ENCODE data around the gene DNASE1L1.
A peak's percentile ranks its signal among the peaks of the same experiment; 100 is the strongest.

The DNASE1L1 gene

GRCh38 chrX:154369449-154370299, 39.4 kb downstream of the DNASE1L1 start:
- peak; percentile 41 to 56 for DNase-seq (ENCODE audit: low read depth in 1 of 2, low spot score in 1 of 2)

GRCh38 chrX:154368630-154369448, 40.2 kb downstream of the DNASE1L1 start:
- DNase-seq (ENCODE audit: low read depth in 1 of 2, low spot score in 1 of 2), result peak; percentile 78 to 88

GRCh38 chrX:154367474-154368308, 41.4 kb downstream of the DNASE1L1 start:
- no peak for DNase-seq (ENCODE audit: low read depth in 1 of 2, low spot score in 1 of 2)

- DNase-seq (ENCODE audit: low read depth in 1 of 2, low spot score in 1 of 2), result no peak
Observed at GRCh38 chrX:154366666-154367055, 42.4 kb downstream of the DNASE1L1 start.

DNA sequence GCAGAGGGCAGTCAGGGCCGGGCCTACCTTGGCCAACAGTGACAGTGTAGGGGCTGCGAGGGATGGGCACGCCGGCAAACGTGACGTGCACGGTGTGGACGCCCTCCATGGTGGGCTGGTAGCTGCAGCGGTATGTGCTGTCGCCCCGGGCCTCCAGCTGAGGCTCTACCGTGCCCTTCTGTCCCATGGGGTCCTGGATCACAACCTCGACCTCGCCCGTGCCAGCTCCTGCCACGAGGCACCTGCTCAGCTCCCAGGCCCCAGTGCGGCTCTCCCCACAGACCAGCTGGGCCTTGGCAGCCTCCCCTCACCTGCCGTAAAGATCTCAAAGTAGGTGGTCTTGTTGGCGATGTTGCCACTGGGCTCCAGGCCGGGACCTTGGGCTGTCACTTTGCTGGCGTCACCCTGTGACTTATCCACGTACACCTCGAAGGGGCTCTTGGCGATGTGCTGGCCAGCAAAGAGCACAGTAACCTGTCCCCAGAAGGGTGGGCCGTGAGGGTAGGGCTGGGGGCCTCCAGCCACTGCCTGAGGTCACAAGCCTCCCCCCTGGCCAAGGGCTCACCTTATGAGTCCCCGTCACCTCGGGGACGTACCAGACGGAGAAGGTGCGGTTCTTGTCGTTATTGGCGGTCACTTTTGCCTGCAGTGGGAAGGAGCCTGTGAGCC, 42.9 kb downstream of the DNASE1L1 start:
- no peak for DNase-seq (ENCODE audit: low read depth in 1 of 2, low spot score in 1 of 2)

DNA sequence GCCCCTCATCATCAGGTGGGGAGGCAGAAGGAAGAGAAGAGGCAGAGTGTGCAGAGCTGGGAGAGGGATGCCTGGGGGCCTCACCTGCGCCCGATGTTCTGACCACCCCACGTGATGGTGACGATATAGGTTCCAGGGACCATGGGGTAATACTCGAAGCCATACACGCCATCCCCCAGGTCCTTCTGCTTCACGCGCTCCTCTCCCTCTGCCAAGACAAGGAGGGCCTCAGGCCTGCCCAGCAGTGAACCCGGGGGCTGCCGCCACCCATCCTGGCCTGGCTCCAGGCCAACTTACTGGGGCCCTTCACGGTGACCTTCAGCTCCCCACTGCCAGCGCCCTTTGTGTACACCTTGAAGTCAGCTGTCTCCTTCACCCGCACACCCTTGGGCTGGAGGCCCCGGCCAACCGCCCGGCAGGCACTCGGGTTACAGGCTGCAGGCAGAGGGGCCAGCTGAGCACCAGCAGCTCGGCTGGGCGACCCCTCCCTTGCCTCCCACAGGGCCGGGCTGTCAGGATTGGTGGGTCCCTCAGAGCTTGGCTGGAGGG, 43.9 kb downstream of the DNASE1L1 start:
- DNase-seq (ENCODE audit: low read depth in 1 of 2, low spot score in 1 of 2), result no peak

DNA sequence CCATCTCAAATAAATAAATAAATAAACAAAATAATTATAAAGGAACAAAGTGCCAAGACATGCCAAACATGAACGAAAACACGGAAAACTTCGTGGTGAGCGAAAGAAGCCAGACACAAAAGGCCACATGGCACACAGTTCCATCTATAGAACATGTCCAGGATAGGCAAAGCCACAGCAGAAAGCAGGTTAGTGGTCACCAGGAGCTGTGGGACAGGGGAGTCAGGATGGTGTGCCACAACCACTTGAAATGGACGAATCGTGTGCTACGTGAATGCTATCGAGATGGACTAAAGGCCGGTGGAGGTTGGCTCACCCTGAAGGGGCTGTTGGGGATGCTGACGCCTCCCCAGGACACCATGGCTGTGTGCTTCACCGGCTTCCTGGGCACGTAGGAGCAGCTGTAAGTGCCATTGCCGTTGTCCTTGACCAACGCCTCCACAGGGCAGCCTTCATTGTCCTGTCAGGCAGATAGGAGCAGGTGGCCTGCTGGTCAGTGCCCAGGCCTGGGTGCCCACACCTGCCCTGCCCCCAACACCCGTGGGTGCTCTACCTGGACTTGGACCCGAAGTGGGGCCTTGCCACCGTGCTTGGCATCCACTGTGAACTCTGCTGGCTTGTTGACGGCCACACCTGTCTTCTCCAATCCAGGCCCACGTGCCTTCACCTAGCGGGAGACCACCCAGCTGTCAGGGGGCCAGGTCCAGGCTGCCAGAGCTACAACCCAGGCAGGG, 45.2 kb downstream of the DNASE1L1 start:
- no peak for DNase-seq (ENCODE audit: low read depth in 1 of 2, low spot score in 1 of 2)

- DNase-seq (ENCODE audit: low read depth in 1 of 2, low spot score in 1 of 2), result no peak
Observed at GRCh38 chrX:154362085-154362742, 46.8 kb downstream of the DNASE1L1 start.

- DNase-seq (ENCODE audit: low read depth in 1 of 2, low spot score in 1 of 2), result no peak
Observed at GRCh38 chrX:154360155-154360713, 48.8 kb downstream of the DNASE1L1 start.

GRCh38 chrX:154359362-154360154, 49.5 kb downstream of the DNASE1L1 start:
- DNase-seq (ENCODE audit: low read depth in 1 of 2, low spot score in 1 of 2), result no peak

GRCh38 chrX:154358829-154359228, 50.2 kb downstream of the DNASE1L1 start:
- no peak for DNase-seq (ENCODE audit: low read depth in 1 of 2, low spot score in 1 of 2)

DNA sequence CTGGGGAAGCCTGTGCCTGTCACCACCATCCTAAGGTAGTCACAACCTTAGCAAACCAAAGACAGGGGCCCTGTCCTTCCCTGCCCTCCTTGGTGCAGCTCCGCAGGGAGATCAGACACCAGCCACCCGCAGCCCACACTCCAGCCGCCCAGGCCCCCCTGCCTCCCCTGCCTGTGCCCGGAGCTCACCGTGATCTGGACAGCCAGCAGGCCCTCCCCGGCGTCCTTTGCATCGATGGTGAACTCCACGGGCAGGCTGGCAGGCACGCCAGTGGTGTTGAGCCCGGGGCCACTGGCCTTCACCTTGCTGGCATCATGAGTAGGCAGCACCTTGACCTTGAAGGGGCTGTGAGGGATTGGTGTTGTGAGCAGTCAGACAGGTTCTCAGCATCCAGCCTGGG, 51.0 kb downstream of the DNASE1L1 start:
- DNase-seq (ENCODE audit: low read depth in 1 of 2, low spot score in 1 of 2), result no peak

- DNase-seq (ENCODE audit: low read depth in 1 of 2, low spot score in 1 of 2), result no peak
Observed at GRCh38 chrX:154357205-154357604, 51.8 kb downstream of the DNASE1L1 start.

- no peak for DNase-seq (ENCODE audit: low read depth in 1 of 2, low spot score in 1 of 2)
Observed at GRCh38 chrX:154356596-154356995, 52.5 kb downstream of the DNASE1L1 start.

- no peak for DNase-seq (ENCODE audit: low read depth in 1 of 2, low spot score in 1 of 2)
Observed at GRCh38 chrX:154355776-154356140, 53.3 kb downstream of the DNASE1L1 start.

DNA sequence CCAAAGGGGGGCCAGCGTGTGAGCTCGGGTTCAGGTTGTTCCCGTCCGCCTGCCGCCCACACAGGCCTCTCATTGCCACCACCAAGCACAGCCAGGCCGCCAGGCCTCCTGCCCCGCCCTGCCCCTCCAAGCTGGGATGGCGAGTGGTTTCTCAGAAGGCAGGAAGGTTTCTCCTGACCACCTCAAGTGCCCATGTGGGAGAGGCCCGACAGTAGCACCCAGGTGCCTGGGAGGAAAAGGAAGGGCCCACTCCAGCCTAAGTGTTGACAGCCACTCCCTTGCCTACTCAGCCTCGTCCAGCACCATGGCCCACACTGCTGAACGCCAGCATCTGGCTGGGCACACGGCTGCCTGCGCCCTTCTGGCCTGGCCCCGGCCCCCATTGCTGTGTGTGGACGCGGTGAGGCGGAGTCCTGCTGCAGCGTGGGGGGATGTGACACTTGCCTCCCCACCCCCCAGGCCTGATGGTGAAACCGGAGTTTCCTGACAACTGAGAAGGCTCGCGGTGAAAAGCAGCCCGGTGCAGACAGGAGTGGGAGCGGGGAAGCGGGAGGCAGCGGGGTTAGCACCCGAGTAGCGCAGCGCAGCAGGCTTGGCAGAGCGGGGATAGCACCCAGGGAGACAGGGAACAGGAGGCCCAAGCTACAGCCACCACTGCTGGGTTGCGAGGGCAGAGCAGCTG, 53.8 kb downstream of the DNASE1L1 start:
- DNase-seq (ENCODE audit: low read depth in 1 of 2, low spot score in 1 of 2), result no peak

GRCh38 chrX:154354516-154354915, 54.5 kb downstream of the DNASE1L1 start:
- DNase-seq (ENCODE audit: low read depth in 1 of 2, low spot score in 1 of 2), result no peak

DNA sequence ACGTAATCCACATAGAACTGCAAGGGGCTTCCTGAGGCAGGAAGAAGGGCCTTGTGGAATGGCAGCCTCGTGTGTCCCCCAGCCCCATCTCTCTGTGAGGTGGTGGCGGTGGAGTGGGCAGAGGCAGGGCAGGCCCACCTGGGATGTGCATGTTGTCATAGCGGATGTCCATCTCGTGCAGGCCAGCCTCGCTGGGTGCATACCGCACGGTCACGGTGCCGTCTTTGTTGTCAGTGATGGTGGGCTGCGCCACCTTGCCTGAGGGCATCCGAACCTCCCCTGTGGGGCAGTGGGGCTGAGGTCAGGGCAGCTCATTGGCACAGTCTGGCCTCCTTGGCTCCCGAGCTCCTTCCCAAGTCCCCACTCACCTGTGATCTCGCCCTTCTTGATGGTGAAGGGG, 55.0 kb downstream of the DNASE1L1 start:
- DNase-seq (ENCODE audit: low read depth in 1 of 2, low spot score in 1 of 2), result no peak
